GM18867 (cell line): ENCODE data around the gene FHAD1.
"Not testable (repeated sequence)": the region's sequence is repeated elsewhere in the genome, so short reads cannot be mapped to it uniquely, and the experiment has no call there.

Experiments
- ATAC-seq: cut with Tn5 transposase; IDR thresholded peaks from one replicate; pipeline ENCODE4 v1.9.1; 2021; ENCODE audit warnings: mild to moderate bottlenecking, moderate library complexity; ENCODE audit not compliant: unreplicated experiment

FHAD1 gene

GRCh38 chr1:15362096-15362736 is 115.2 kb downstream of the FHAD1 start:
- ATAC-seq: no peak

GRCh38 chr1:15362737-15363128 is 115.7 kb downstream of the FHAD1 start:
- ATAC-seq: no peak

- ATAC-seq: no peak
Measured at GRCh38 chr1:15364740-15365139, 117.7 kb downstream of the FHAD1 start.

GRCh38 chr1:15368888-15369287 is 121.9 kb downstream of the FHAD1 start:
- no peak for ATAC-seq

GRCh38 chr1:15370268-15370667 is 123.2 kb downstream of the FHAD1 start:
- no peak for ATAC-seq

GRCh38 chr1:15370781-15371520 is 123.9 kb downstream of the FHAD1 start:
- no peak for ATAC-seq

- no peak for ATAC-seq
Measured at GRCh38 chr1:15371610-15372545, 124.9 kb downstream of the FHAD1 start.

- ATAC-seq: no peak
Measured at GRCh38 chr1:15378729-15379128, 131.7 kb downstream of the FHAD1 start.

GRCh38 chr1:15379151-15379550 is 132.1 kb downstream of the FHAD1 start:
- not testable (repeated sequence) for ATAC-seq

- ATAC-seq: no peak
Measured at GRCh38 chr1:15380601-15381508, 133.8 kb downstream of the FHAD1 start.

GRCh38 chr1:15381805-15382204 is 134.8 kb downstream of the FHAD1 start:
- ATAC-seq: no peak

GRCh38 chr1:15382601-15383518 is 135.8 kb downstream of the FHAD1 start:
- ATAC-seq: no peak

- ATAC-seq: no peak
Measured at GRCh38 chr1:15383810-15384209, 136.8 kb downstream of the FHAD1 start.

GRCh38 chr1:15384301-15384901 is 137.4 kb downstream of the FHAD1 start:
- ATAC-seq: peak; percentile 81

GRCh38 chr1:15385420-15385819 is 138.4 kb downstream of the FHAD1 start:
- ATAC-seq: no peak

- ATAC-seq: no peak
Measured at GRCh38 chr1:15386164-15386749, 139.2 kb downstream of the FHAD1 start.

- ATAC-seq: no peak
Measured at GRCh38 chr1:15388201-15388880, 141.3 kb downstream of the FHAD1 start.

- ATAC-seq: not testable (repeated sequence)
Measured at GRCh38 chr1:15389828-15390227, 142.8 kb downstream of the FHAD1 start.
